HepG2 (cell line): ENCODE data around the gene UTS2R. TPM values are rescaled to one million over a fixed set of nuclear protein-coding genes. Genes with fewer than 3 reads are reported as not detected.

Experiments used
- ASH2L ChIP-seq: fragments of 300-600, 200-600 bp; sonication (generic); IDR thresholded peaks from 2 replicates; pipeline ENCODE4 v1.7.0; 2017; ENCODE audit warnings: low read depth, mild to moderate bottlenecking, moderate library complexity, mixed read lengths, low read length; ENCODE audit not compliant: insufficient read length
- HES4 ChIP-seq: sonication (generic); formaldehyde crosslinking; IDR thresholded peaks from 2 replicates; pipeline ENCODE4 v1.9.0; 2021; ENCODE audit warnings: mild to moderate bottlenecking, missing genetic modification reagents, borderline replicate concordance
- HHEX ChIP-seq: IDR thresholded peaks from 2 replicates; pipeline ENCODE4 v1.6.1; 2016; ENCODE audit warnings: control low read depth
- JUNB ChIP-seq: sonication (generic); formaldehyde crosslinking; IDR thresholded peaks from 2 replicates; pipeline ENCODE4 v1.8.0; 2022; ENCODE audit warnings: missing genetic modification reagents, mild to moderate bottlenecking, borderline replicate concordance
- MLLT10 ChIP-seq: sonication (generic); formaldehyde crosslinking; IDR thresholded peaks from 2 replicates; pipeline ENCODE4 v1.4.0; 2020; ENCODE audit warnings: missing genetic modification reagents
- MXD4 ChIP-seq: IDR thresholded peaks from 2 replicates; pipeline ENCODE4 v1.6.1; 2016; ENCODE audit warnings: mild to moderate bottlenecking, missing biosample characterization, missing genetic modification reagents
- RCOR2 ChIP-seq: IDR thresholded peaks from 2 replicates; pipeline ENCODE4 v1.6.1; 2016; ENCODE audit warnings: missing biosample characterization, missing genetic modification reagents
- REPIN1 ChIP-seq: sonication (generic); formaldehyde crosslinking; IDR thresholded peaks from 2 replicates; pipeline ENCODE4 v1.8.0; 2022; ENCODE audit warnings: missing genetic modification reagents, low read depth, mild to moderate bottlenecking, borderline replicate concordance
- RFX5 ChIP-seq: IDR thresholded peaks from 2 replicates; pipeline ENCODE4 v1.6.1; 2011; ENCODE audit warnings: low read depth, low read length, improper control_type of control experiment
- RNF2 ChIP-seq: fragments of 450-650 bp; conservative IDR thresholded peaks from 2 replicates; pipeline ENCODE4 v1.6.1; 2016; ENCODE audit warnings: low read depth
- TARDBP ChIP-seq: sonication (generic); formaldehyde crosslinking; IDR thresholded peaks from 2 replicates; pipeline ENCODE4 v1.8.0; 2022; ENCODE audit warnings: mild to moderate bottlenecking, missing genetic modification reagents
- ZIK1 ChIP-seq: sonication (generic); formaldehyde crosslinking; IDR thresholded peaks from 2 replicates; pipeline ENCODE4 v1.5.0; 2020; ENCODE audit warnings: mild to moderate bottlenecking, low read depth, missing genetic modification reagents, borderline replicate concordance
- ZNF12 ChIP-seq: sonication (generic); formaldehyde crosslinking; IDR thresholded peaks from 2 replicates; pipeline ENCODE4 v1.5.0; 2020; ENCODE audit warnings: missing genetic modification reagents
- ZNF274 ChIP-seq: sonication (generic); formaldehyde crosslinking; IDR thresholded peaks from 2 replicates; pipeline ENCODE4 v1.5.1; 2020; ENCODE audit warnings: mild to moderate bottlenecking, missing genetic modification reagents
- ZNF567 ChIP-seq: sonication (generic); formaldehyde crosslinking; IDR thresholded peaks from 2 replicates; pipeline ENCODE4 v1.8.1; 2023; ENCODE audit warnings: mild to moderate bottlenecking, missing genetic modification reagents, borderline replicate concordance
- ZNF816 ChIP-seq: sonication (generic); formaldehyde crosslinking; IDR thresholded peaks from 2 replicates; pipeline ENCODE4 v1.8.0; 2022; ENCODE audit warnings: missing genetic modification reagents, mild to moderate bottlenecking, borderline replicate concordance
- ZNF879 ChIP-seq: sonication (generic); formaldehyde crosslinking; IDR thresholded peaks from 2 replicates; pipeline ENCODE4 v1.8.1; 2023; ENCODE audit warnings: missing genetic modification reagents
- polyA plus RNA-seq, 8 experiments: library from polyadenylated mRNA; depleted of rRNA in 3 of 8; stranded (reverse) in 7 of 8; unstranded in 1 of 8; fragments of >200 nt; fragmentation: Illumina TruSeq in 4 of 8; extraction: Trizol in 4 of 8; gene quantifications; 2 replicates each; pipeline versions ENCODE4 v1.2.1 to v1.2.3, GENCODE V29; 2011 to 2016; ENCODE audit warnings: low read depth in 4 of 8, missing spikeins in 1 of 8, mixed read lengths in 1 of 8; ENCODE audit not compliant: insufficient read depth in 1 of 8
- total RNA-seq, 5 experiments: library from RNA; depleted of rRNA; stranded (reverse); fragments of >200 nt; fragmentation: Illumina TruSeq; extraction: Trizol; gene quantifications; 2 replicates each; pipeline ENCODE4 v1.2.3, GENCODE V29; 2016; ENCODE audit warnings: low read depth in 1 of 5
- TF ChIP-seq, protein P1 (sequence below): IDR thresholded peaks from 2 replicates; pipeline ENCODE4 v1.6.1; 2016; ENCODE audit warnings: missing compliant biosample characterization, missing genetic modification reagents, borderline replicate concordance
- TF ChIP-seq, protein P2 (sequence below), 2 experiments: sonication (generic) in 1 of 2; formaldehyde crosslinking in 1 of 2; IDR thresholded peaks; 2 replicates each; pipeline versions ENCODE4 v1.4.0 to v1.6.1; 2016 to 2020; ENCODE audit warnings: borderline replicate concordance in 1 of 2, low read depth in 1 of 2, mild to moderate bottlenecking in 1 of 2, missing genetic modification reagents in 1 of 2
- TF ChIP-seq, protein P3 (sequence below): IDR thresholded peaks from 2 replicates; pipeline ENCODE4 v1.6.1; 2016
- TF ChIP-seq, protein P4 (sequence below): conservative IDR thresholded peaks from 2 replicates; pipeline ENCODE4 v1.6.1; 2018; ENCODE audit warnings: missing genetic modification reagents

The UTS2R gene
- total and polyA plus RNA-seq, 2 of the 13 experiments (the other 11 are each of a cell fraction or from before 2014, with no cell fraction given), result 0.13 to 0.15 TPM

DNA sequence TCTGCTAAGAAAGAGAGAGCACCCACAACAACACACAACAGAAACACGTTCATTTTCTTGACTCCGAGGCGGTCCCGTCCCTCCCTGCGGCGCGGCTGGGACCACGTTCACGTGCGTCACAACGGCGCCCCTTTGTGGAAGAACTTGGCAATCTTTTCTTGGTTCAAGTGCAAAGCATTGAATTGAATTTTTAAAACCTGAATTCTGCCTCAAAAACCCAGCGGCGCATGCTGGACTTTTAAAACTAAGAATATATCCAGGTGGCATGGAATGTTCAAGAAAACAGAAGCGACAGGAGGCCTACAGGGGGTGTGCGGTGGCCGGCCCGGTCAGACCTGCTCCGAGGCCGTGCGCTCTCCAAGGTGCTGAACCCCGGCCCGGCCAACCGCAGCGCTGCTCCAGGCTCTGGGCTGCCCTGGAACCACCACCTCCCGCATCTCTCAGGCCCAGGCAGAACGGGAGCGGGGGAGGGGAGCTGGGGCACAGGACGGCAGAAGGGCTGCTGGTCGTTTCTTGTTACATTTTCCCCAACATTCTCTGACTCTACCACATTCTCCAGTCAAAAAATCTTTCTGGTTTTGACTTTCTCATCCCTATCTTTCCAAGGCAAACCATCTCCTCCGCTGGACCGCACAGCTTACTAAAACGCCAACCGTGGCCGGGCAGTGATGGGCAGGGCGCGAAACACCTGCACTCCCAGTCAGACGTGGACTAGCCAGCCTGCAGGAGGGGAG is 43.1 kb downstream of the UTS2R start (continued):
- TF ChIP-seq, protein P1, sequence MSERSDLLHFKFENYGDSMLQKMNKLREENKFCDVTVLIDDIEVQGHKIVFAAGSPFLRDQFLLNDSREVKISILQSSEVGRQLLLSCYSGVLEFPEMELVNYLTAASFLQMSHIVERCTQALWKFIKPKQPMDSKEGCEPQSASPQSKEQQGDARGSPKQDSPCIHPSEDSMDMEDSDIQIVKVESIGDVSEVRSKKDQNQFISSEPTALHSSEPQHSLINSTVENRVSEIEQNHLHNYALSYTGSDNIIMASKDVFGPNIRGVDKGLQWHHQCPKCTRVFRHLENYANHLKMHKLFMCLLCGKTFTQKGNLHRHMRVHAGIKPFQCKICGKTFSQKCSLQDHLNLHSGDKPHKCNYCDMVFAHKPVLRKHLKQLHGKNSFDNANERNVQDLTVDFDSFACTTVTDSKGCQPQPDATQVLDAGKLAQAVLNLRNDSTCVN (CRISPR knock-in tag), result peak; percentile 94
- TF ChIP-seq JUNB (CRISPR knock-in tag) (no peak), ZNF816 (peak; percentile 93), RCOR2 (CRISPR knock-in tag) (0 out of 2 replicates have a peak, but pooled peaks have one; percentile 18), ASH2L (peak; percentile 37), RNF2 (no peak), RFX5 (0 out of 2 replicates have a peak, but pooled peaks have one; percentile 22), ZNF274 (CRISPR knock-in tag) (peak; percentile 92), ZNF879 (CRISPR knock-in tag) (peak; percentile 76; the same call in 1 of the 2 replicates), ZNF12 (peak; percentile 75), MXD4 (CRISPR knock-in tag) (peak; percentile 73), HES4 (peak; percentile 99), ZIK1 (peak; percentile 90; the same call in 1 of the 2 replicates), MLLT10 (CRISPR knock-in tag) (no peak), ZNF567 (CRISPR knock-in tag) (0 out of 2 replicates have a peak, but pooled peaks have one; percentile 39), TARDBP (CRISPR knock-in tag) (0 out of 2 replicates have a peak, but pooled peaks have one; percentile 66), HHEX (CRISPR knock-in tag) (no peak; the same call in 1 of the 2 replicates), REPIN1 (CRISPR knock-in tag) (0 out of 2 replicates have a peak, but pooled peaks have one; percentile 65)
- TF ChIP-seq, protein P2, sequence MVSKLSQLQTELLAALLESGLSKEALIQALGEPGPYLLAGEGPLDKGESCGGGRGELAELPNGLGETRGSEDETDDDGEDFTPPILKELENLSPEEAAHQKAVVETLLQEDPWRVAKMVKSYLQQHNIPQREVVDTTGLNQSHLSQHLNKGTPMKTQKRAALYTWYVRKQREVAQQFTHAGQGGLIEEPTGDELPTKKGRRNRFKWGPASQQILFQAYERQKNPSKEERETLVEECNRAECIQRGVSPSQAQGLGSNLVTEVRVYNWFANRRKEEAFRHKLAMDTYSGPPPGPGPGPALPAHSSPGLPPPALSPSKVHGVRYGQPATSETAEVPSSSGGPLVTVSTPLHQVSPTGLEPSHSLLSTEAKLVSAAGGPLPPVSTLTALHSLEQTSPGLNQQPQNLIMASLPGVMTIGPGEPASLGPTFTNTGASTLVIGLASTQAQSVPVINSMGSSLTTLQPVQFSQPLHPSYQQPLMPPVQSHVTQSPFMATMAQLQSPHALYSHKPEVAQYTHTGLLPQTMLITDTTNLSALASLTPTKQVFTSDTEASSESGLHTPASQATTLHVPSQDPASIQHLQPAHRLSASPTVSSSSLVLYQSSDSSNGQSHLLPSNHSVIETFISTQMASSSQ (IDR thresholded peaks at IDR 0.05; ENCODE audit: low read depth), result no peak
- TF ChIP-seq, protein P2 (CRISPR knock-in tag; IDR thresholded peaks at IDR 0.05; ENCODE audit: borderline replicate concordance), result peak; percentile 24; the same call in 1 of the 2 replicates
- TF ChIP-seq, protein P3, sequence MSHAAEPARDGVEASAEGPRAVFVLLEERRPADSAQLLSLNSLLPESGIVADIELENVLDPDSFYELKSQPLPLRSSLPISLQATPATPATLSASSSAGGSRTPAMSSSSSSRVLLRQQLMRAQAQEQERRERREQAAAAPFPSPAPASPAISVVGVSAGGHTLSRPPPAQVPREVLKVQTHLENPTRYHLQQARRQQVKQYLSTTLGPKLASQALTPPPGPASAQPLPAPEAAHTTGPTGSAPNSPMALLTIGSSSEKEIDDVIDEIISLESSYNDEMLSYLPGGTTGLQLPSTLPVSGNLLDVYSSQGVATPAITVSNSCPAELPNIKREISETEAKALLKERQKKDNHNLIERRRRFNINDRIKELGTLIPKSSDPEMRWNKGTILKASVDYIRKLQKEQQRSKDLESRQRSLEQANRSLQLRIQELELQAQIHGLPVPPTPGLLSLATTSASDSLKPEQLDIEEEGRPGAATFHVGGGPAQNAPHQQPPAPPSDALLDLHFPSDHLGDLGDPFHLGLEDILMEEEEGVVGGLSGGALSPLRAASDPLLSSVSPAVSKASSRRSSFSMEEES (CRISPR knock-in tag), result peak; percentile 91
- TF ChIP-seq, protein P4, sequence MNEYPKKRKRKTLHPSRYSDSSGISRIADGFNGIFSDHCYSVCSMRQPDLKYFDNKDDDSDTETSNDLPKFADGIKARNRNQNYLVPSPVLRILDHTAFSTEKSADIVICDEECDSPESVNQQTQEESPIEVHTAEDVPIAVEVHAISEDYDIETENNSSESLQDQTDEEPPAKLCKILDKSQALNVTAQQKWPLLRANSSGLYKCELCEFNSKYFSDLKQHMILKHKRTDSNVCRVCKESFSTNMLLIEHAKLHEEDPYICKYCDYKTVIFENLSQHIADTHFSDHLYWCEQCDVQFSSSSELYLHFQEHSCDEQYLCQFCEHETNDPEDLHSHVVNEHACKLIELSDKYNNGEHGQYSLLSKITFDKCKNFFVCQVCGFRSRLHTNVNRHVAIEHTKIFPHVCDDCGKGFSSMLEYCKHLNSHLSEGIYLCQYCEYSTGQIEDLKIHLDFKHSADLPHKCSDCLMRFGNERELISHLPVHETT (CRISPR knock-in tag), result peak; percentile 85
